ENCODE data around the gene TBC1D4. TPM values are rescaled to one million over a fixed set of nuclear protein-coding genes. Genes with fewer than 3 reads are reported as not detected.

Gene TBC1D4
- polyA plus RNA-seq, 2 donors = 5.8 to 7.7 TPM

- Histone ChIP-seq H3K4me3 (ENCODE audit: low read depth in 1 of 2, low read length in 2 of 2) (no peak overlapping the region), H3K27ac (ENCODE audit: low read depth in 2 of 2, low read length in 1 of 2) (no peak overlapping the region), H3K27me3 (ENCODE audit: control insufficient read depth in 1 of 2, insufficient read depth in 2 of 2, low read length in 2 of 2) (no peaks in the 10 kb centered on the region), H3K36me3 (ENCODE audit: control insufficient read depth in 2 of 2, insufficient read depth in 2 of 2, low read length in 1 of 2) (no peaks in the 10 kb centered on the region), H3K4me1 (ENCODE audit: control insufficient read depth in 2 of 2, insufficient read depth in 2 of 2, low read length in 1 of 2) (no peaks in the 10 kb centered on the region), H3K9me3 (ENCODE audit: control insufficient read depth in 2 of 2, insufficient read depth in 1 of 2, low read depth in 1 of 2, low read length in 1 of 2) (no peaks in the 10 kb centered on the region)
- WGBS, 2 donors = 92 to 95% methylated on average over 6 of the region's 6 CpGs
Measured at GRCh38 chr13:75508002-75508548, 26.1 kb upstream of the TBC1D4 start.

GRCh38 chr13:75507027-75508001 lies 25.3 kb upstream of the TBC1D4 start:
- H3K9me3 ChIP-seq (ENCODE audit: control insufficient read depth in 2 of 2, insufficient read depth in 1 of 2, low read depth in 1 of 2, low read length in 1 of 2) = no peaks in the 10 kb centered on the region
- H3K27me3 ChIP-seq (ENCODE audit: control insufficient read depth in 1 of 2, insufficient read depth in 2 of 2, low read length in 2 of 2) = no peaks in the 10 kb centered on the region
- no peaks in the 10 kb centered on the region for H3K4me1 ChIP-seq (ENCODE audit: control insufficient read depth in 2 of 2, insufficient read depth in 2 of 2, low read length in 1 of 2)
- H3K36me3 ChIP-seq (ENCODE audit: control insufficient read depth in 2 of 2, insufficient read depth in 2 of 2, low read length in 1 of 2) = no peaks in the 10 kb centered on the region
- no peak overlapping the region for H3K27ac ChIP-seq (ENCODE audit: low read depth in 2 of 2, low read length in 1 of 2)
- WGBS, 2 donors = 74 to 75% methylated on average over 10 of the region's 10 CpGs
- no peak overlapping the region for H3K4me3 ChIP-seq (ENCODE audit: low read depth in 1 of 2, low read length in 2 of 2)

GRCh38 chr13:75506018-75506417 lies 24.0 kb upstream of the TBC1D4 start:
- Histone ChIP-seq H3K4me1 (ENCODE audit: control insufficient read depth in 2 of 2, insufficient read depth in 2 of 2, low read length in 1 of 2) (no peaks in the 10 kb centered on the region), H3K27ac (ENCODE audit: low read depth in 2 of 2, low read length in 1 of 2) (no peak overlapping the region), H3K4me3 (ENCODE audit: low read depth in 1 of 2, low read length in 2 of 2) (no peak overlapping the region), H3K9me3 (ENCODE audit: control insufficient read depth in 2 of 2, insufficient read depth in 1 of 2, low read depth in 1 of 2, low read length in 1 of 2) (no peaks in the 10 kb centered on the region), H3K36me3 (ENCODE audit: control insufficient read depth in 2 of 2, insufficient read depth in 2 of 2, low read length in 1 of 2) (no peaks in the 10 kb centered on the region), H3K27me3 (ENCODE audit: control insufficient read depth in 1 of 2, insufficient read depth in 2 of 2, low read length in 2 of 2) (no peaks in the 10 kb centered on the region)
- WGBS, 2 donors = 82 to 91% methylated on average over 1 of the region's 1 CpG

- H3K9me3 ChIP-seq (ENCODE audit: control insufficient read depth in 2 of 2, insufficient read depth in 1 of 2, low read depth in 1 of 2, low read length in 1 of 2) = no peaks in the 10 kb centered on the region
- no peaks in the 10 kb centered on the region for H3K4me1 ChIP-seq (ENCODE audit: control insufficient read depth in 2 of 2, insufficient read depth in 2 of 2, low read length in 1 of 2)
- H3K27ac ChIP-seq (ENCODE audit: low read depth in 2 of 2, low read length in 1 of 2) = no peak overlapping the region
- 75 to 76% methylated on average over 3 of the region's 3 CpGs for WGBS, 2 donors
- no peaks in the 10 kb centered on the region for H3K27me3 ChIP-seq (ENCODE audit: control insufficient read depth in 1 of 2, insufficient read depth in 2 of 2, low read length in 2 of 2)
- H3K36me3 ChIP-seq (ENCODE audit: control insufficient read depth in 2 of 2, insufficient read depth in 2 of 2, low read length in 1 of 2) = no peaks in the 10 kb centered on the region
- no peak overlapping the region for H3K4me3 ChIP-seq (ENCODE audit: low read depth in 1 of 2, low read length in 2 of 2)
Measured at GRCh38 chr13:75505327-75505726, 23.4 kb upstream of the TBC1D4 start.

- H3K36me3 ChIP-seq (ENCODE audit: control insufficient read depth in 2 of 2, insufficient read depth in 2 of 2, low read length in 1 of 2) = no peaks in the 10 kb centered on the region
- H3K4me1 ChIP-seq (ENCODE audit: control insufficient read depth in 2 of 2, insufficient read depth in 2 of 2, low read length in 1 of 2) = no peaks in the 10 kb centered on the region
- H3K27ac ChIP-seq (ENCODE audit: low read depth in 2 of 2, low read length in 1 of 2) = no peak overlapping the region
- H3K9me3 ChIP-seq (ENCODE audit: control insufficient read depth in 2 of 2, insufficient read depth in 1 of 2, low read depth in 1 of 2, low read length in 1 of 2) = no peaks in the 10 kb centered on the region
- H3K4me3 ChIP-seq (ENCODE audit: low read depth in 1 of 2, low read length in 2 of 2) = no peak overlapping the region
- 85 to 88% methylated on average over 5 of the region's 5 CpGs for WGBS, 2 donors
- no peaks in the 10 kb centered on the region for H3K27me3 ChIP-seq (ENCODE audit: control insufficient read depth in 1 of 2, insufficient read depth in 2 of 2, low read length in 2 of 2)
Measured at GRCh38 chr13:75495938-75496337, 14.0 kb upstream of the TBC1D4 start.

GRCh38 chr13:75494491-75494890 lies 12.5 kb upstream of the TBC1D4 start:
- no peak overlapping the region for H3K4me3 ChIP-seq (ENCODE audit: low read depth in 1 of 2, low read length in 2 of 2)
- H3K9me3 ChIP-seq (ENCODE audit: control insufficient read depth in 2 of 2, insufficient read depth in 1 of 2, low read depth in 1 of 2, low read length in 1 of 2) = no peaks in the 10 kb centered on the region
- no peaks in the 10 kb centered on the region for H3K4me1 ChIP-seq (ENCODE audit: control insufficient read depth in 2 of 2, insufficient read depth in 2 of 2, low read length in 1 of 2)
- H3K36me3 ChIP-seq (ENCODE audit: control insufficient read depth in 2 of 2, insufficient read depth in 2 of 2, low read length in 1 of 2) = no peaks in the 10 kb centered on the region
- no peak overlapping the region for H3K27ac ChIP-seq (ENCODE audit: low read depth in 2 of 2, low read length in 1 of 2)
- WGBS, 2 donors = 58 to 79% methylated on average over 1 of the region's 1 CpG
- H3K27me3 ChIP-seq (ENCODE audit: control insufficient read depth in 1 of 2, insufficient read depth in 2 of 2, low read length in 2 of 2) = no peaks in the 10 kb centered on the region

- no peaks in the 10 kb centered on the region for H3K36me3 ChIP-seq (ENCODE audit: control insufficient read depth in 2 of 2, insufficient read depth in 2 of 2, low read length in 1 of 2)
- no peaks in the 10 kb centered on the region for H3K4me1 ChIP-seq (ENCODE audit: control insufficient read depth in 2 of 2, insufficient read depth in 2 of 2, low read length in 1 of 2)
- no peaks in the 10 kb centered on the region for H3K9me3 ChIP-seq (ENCODE audit: control insufficient read depth in 2 of 2, insufficient read depth in 1 of 2, low read depth in 1 of 2, low read length in 1 of 2)
- H3K27me3 ChIP-seq (ENCODE audit: control insufficient read depth in 1 of 2, insufficient read depth in 2 of 2, low read length in 2 of 2) = no peaks in the 10 kb centered on the region
- no peak overlapping the region for H3K4me3 ChIP-seq (ENCODE audit: low read depth in 1 of 2, low read length in 2 of 2)
- no peak overlapping the region for H3K27ac ChIP-seq (ENCODE audit: low read depth in 2 of 2, low read length in 1 of 2)
Measured at GRCh38 chr13:75493156-75493555, 11.2 kb upstream of the TBC1D4 start.

- no peaks in the 10 kb centered on the region for H3K4me1 ChIP-seq (ENCODE audit: control insufficient read depth in 2 of 2, insufficient read depth in 2 of 2, low read length in 1 of 2)
- WGBS, 2 donors = 94 to 95% methylated on average over 5 of the region's 5 CpGs
- H3K9me3 ChIP-seq (ENCODE audit: control insufficient read depth in 2 of 2, insufficient read depth in 1 of 2, low read depth in 1 of 2, low read length in 1 of 2) = no peaks in the 10 kb centered on the region
- no peaks in the 10 kb centered on the region for H3K36me3 ChIP-seq (ENCODE audit: control insufficient read depth in 2 of 2, insufficient read depth in 2 of 2, low read length in 1 of 2)
- H3K27ac ChIP-seq (ENCODE audit: low read depth in 2 of 2, low read length in 1 of 2) = no peak overlapping the region
- H3K27me3 ChIP-seq (ENCODE audit: control insufficient read depth in 1 of 2, insufficient read depth in 2 of 2, low read length in 2 of 2) = no peaks in the 10 kb centered on the region
- no peak overlapping the region for H3K4me3 ChIP-seq (ENCODE audit: low read depth in 1 of 2, low read length in 2 of 2)
Measured at GRCh38 chr13:75492389-75492788, 10.4 kb upstream of the TBC1D4 start.

GRCh38 chr13:75491376-75491775 lies 9.4 kb upstream of the TBC1D4 start:
- no peaks in the 10 kb centered on the region for H3K4me1 ChIP-seq (ENCODE audit: control insufficient read depth in 2 of 2, insufficient read depth in 2 of 2, low read length in 1 of 2)
- H3K9me3 ChIP-seq (ENCODE audit: control insufficient read depth in 2 of 2, insufficient read depth in 1 of 2, low read depth in 1 of 2, low read length in 1 of 2) = no peaks in the 10 kb centered on the region
- WGBS, 2 donors = 86 to 91% methylated on average over 2 of the region's 2 CpGs
- no peaks in the 10 kb centered on the region for H3K36me3 ChIP-seq (ENCODE audit: control insufficient read depth in 2 of 2, insufficient read depth in 2 of 2, low read length in 1 of 2)
- H3K4me3 ChIP-seq (ENCODE audit: low read depth in 1 of 2, low read length in 2 of 2) = no peak overlapping the region
- no peak overlapping the region for H3K27ac ChIP-seq (ENCODE audit: low read depth in 2 of 2, low read length in 1 of 2)
- H3K27me3 ChIP-seq (ENCODE audit: control insufficient read depth in 1 of 2, insufficient read depth in 2 of 2, low read length in 2 of 2) = no peaks in the 10 kb centered on the region
